Keratinocyte (primary cell): ENCODE results near the gene CD247.

Source experiments
- EZH2 ChIP-seq: IDR thresholded peaks from one replicate; pipeline ENCODE4 v1.6.1; 2012; ENCODE audit warnings: inconsistent platforms, mild to moderate bottlenecking, low read length, moderate library complexity
- TF ChIP-seq, protein P1 (sequence below), 3 experiments: IDR thresholded peaks in 1 of 3; conservative IDR thresholded peaks in 1 of 3; optimal IDR thresholded peaks in 1 of 3; 2 replicates in 2 of 3; 3 replicates in 1 of 3; pipeline versions ENCODE3 to v1.5.1; 2011; ENCODE audit warnings: low read length in 3 of 3, mild to moderate bottlenecking in 3 of 3, moderate library complexity in 2 of 3, control low read depth in 1 of 3, inconsistent platforms in 1 of 3; ENCODE audit not compliant: insufficient read depth in 2 of 3; ENCODE audit errors: extremely low read depth in 1 of 3

- TF ChIP-seq, protein P1, sequence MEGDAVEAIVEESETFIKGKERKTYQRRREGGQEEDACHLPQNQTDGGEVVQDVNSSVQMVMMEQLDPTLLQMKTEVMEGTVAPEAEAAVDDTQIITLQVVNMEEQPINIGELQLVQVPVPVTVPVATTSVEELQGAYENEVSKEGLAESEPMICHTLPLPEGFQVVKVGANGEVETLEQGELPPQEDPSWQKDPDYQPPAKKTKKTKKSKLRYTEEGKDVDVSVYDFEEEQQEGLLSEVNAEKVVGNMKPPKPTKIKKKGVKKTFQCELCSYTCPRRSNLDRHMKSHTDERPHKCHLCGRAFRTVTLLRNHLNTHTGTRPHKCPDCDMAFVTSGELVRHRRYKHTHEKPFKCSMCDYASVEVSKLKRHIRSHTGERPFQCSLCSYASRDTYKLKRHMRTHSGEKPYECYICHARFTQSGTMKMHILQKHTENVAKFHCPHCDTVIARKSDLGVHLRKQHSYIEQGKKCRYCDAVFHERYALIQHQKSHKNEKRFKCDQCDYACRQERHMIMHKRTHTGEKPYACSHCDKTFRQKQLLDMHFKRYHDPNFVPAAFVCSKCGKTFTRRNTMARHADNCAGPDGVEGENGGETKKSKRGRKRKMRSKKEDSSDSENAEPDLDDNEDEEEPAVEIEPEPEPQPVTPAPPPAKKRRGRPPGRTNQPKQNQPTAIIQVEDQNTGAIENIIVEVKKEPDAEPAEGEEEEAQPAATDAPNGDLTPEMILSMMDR (optimal IDR thresholded peaks at IDR 0.05 in 1 of 3, IDR thresholded peaks at IDR 0.05 in 1 of 3, conservative IDR thresholded peaks at IDR 0.05 in 1 of 3; ENCODE audit: extremely low read depth in 1 of 3, insufficient read depth in 2 of 3, low read length in 3 of 3): no peak
- no peak for TF ChIP-seq EZH2
Measured at GRCh38 chr1:167430134-167430848, 88.0 kb downstream of the CD247 start.
